ENCODE data around the gene ARHGAP24.

The ARHGAP24 gene

DNA sequence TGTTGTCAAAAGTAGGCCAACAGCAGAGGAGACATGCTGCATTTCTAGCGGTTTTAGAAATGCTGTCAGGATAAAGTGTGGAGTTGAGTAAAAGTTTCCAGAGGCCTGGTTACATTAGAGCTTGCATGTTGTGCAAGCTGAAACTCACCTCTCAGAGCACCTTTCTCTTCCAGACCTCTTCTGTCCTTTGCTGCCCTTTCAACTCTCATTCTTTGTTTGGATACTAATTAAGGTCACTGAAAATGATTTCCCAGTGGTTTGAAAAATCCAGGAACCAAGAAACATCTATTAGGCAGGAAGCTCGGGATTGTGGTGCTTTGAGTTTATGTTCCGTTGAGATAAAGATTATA is 458.3 kb downstream of the ARHGAP24 start:
- TF ChIP-seq, protein P1, sequence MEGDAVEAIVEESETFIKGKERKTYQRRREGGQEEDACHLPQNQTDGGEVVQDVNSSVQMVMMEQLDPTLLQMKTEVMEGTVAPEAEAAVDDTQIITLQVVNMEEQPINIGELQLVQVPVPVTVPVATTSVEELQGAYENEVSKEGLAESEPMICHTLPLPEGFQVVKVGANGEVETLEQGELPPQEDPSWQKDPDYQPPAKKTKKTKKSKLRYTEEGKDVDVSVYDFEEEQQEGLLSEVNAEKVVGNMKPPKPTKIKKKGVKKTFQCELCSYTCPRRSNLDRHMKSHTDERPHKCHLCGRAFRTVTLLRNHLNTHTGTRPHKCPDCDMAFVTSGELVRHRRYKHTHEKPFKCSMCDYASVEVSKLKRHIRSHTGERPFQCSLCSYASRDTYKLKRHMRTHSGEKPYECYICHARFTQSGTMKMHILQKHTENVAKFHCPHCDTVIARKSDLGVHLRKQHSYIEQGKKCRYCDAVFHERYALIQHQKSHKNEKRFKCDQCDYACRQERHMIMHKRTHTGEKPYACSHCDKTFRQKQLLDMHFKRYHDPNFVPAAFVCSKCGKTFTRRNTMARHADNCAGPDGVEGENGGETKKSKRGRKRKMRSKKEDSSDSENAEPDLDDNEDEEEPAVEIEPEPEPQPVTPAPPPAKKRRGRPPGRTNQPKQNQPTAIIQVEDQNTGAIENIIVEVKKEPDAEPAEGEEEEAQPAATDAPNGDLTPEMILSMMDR (IDR thresholded peaks at IDR 0.05): no peak

GRCh38 chr4:85937507-85937906 is 462.6 kb downstream of the ARHGAP24 start:
- TF ChIP-seq, protein P1 (IDR thresholded peaks at IDR 0.05): no peak

DNA sequence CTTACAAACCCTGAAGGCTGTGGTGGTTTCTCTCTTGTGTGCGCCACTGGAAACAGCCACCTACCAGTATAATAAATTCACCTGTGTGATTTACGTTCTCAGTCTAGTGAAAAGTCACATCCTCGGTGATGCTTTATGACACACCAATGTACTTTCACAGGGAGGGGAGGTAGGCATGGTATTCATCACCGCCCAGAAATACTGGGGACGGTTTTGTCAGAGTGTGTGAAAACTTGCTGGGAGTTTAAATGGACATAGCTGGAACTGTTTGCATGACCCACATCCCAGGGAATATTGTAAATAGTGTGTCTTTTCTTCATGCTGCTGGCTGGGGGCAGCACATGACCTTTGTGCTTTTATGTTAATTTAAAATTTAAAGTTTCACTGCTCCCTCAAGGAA is 463.1 kb downstream of the ARHGAP24 start:
- TF ChIP-seq, protein P1 (IDR thresholded peaks at IDR 0.05): no peak

DNA sequence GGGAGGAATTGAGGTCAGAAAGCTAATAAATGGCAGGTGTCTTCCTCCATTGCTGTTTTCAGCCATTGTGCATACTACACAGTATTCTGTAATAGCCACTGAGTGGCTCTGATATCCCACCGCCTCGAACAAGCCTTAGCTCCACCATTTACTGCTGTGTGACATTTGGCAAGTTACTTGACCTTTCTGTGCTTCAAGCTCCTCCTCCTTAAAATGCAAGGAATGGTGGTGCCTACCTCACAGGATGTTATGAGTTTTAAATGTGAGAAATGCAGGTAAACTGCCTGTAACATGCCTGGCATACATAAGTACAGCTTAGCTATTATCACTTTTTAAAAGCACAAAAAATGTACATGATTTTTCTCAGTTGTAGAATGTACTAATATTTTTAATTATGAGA is 464.0 kb downstream of the ARHGAP24 start:
- TF ChIP-seq, protein P1 (IDR thresholded peaks at IDR 0.05): no peak

DNA sequence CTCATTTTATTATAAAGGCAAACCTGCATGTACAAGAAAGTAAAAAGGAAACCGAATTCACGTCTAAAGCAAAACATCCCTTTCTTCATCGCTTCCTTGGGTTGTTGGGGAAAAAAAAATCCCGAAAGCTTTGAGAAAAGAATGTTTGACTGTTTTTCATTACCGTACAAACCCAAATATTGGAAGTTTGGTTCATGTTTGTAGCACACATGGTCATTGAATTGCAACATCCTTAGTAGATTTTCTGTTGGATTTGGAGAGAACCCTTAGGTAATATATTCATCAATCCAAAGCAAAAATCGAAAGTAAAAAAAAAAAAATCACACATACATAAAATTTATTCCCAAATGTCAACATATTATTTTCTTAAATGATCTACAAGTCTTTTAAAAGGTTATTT is 464.6 kb downstream of the ARHGAP24 start:
- TF ChIP-seq, protein P1 (IDR thresholded peaks at IDR 0.05): no peak

DNA sequence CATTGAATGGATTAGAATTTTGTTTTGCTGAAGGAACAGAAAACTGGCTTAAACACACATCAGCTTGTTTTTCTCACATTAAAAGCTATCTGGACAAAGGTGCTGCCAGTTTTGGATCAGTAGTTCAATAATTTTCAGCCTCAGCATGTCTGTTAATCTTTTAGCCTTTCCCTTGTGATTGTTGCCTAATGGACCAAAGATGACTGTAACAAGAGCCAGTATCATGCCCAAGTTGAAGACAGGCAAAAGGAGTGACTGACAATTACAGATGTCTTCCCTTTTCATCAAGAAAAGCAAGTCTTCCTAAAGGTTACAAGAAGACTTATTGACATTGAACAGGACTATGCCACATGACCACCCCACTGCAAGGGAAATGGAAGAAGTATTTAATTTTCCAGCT is 465.2 kb downstream of the ARHGAP24 start:
- TF ChIP-seq, protein P1 (IDR thresholded peaks at IDR 0.05): no peak

DNA sequence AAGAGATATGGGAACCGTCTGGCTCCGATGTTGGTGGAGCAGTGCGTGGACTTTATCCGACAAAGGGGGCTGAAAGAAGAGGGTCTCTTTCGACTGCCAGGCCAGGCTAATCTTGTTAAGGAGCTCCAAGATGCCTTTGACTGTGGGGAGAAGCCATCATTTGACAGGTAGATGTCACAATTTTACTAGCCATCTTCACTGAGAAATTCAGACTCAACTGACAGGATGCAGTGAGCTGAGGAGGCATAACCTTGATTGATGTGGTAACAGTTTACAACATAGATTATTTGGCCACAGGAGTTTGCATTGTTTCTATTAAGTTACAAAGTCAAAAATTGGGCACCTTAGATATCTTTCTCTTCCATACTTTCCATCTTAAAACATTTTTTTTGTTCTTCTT is 467.2 kb downstream of the ARHGAP24 start:
- TF ChIP-seq, protein P1 (IDR thresholded peaks at IDR 0.05): no peak

GRCh38 chr4:85946821-85947220 is 471.9 kb downstream of the ARHGAP24 start:
- TF ChIP-seq, protein P1 (IDR thresholded peaks at IDR 0.05): no peak

Measured in LNCAP (cell line).